B cell (primary cell): Measurements from ENCODE around the gene NIPAL3.

ENCODE experiments used
- CTCF ChIP-seq: fragments of 200-600 bp; IDR thresholded peaks from one replicate; pipeline ENCODE4 v1.8.0; 2022; ENCODE audit warnings: antibody characterized with exemption, mild to moderate bottlenecking
- EZH2 ChIP-seq: IDR thresholded peaks from 2 replicates; pipeline ENCODE4 v1.6.1; 2012; ENCODE audit warnings: borderline replicate concordance, low read depth, mild to moderate bottlenecking, moderate library complexity, low read length; ENCODE audit not compliant: insufficient read depth, poor library complexity, severe bottlenecking

- no peak for TF ChIP-seq CTCF
- TF ChIP-seq EZH2, result no peak
These were observed 60.1 kb downstream of the NIPAL3 start for GRCh38 chr1:24475700-24476099.
